KMS-11 (cell line): Measurements from ENCODE around the gene MDFIC.

Experiments
- H2AFZ ChIP-seq: fragments of 200-600 bp; sonication (generic); 2 replicates; pipeline ENCODE4 v1.6.1; 2016; ENCODE audit warnings: antibody characterized with exemption, mixed run types, low read depth
- H3K27ac ChIP-seq: fragments of 200-600 bp; sonication (generic); 2 replicates; pipeline ENCODE4 v1.6.1; 2016; ENCODE audit warnings: mild to moderate bottlenecking, mixed run types
- H3K27me3 ChIP-seq: fragments of 200-600 bp; sonication (generic); 2 replicates; pipeline ENCODE4 v1.6.1; 2017; ENCODE audit warnings: mild to moderate bottlenecking, low read depth, mixed run types, moderate library complexity; ENCODE audit not compliant: insufficient read depth
- H3K36me3 ChIP-seq: fragments of 200-600 bp; sonication (generic); 2 replicates; pipeline ENCODE4 v1.6.1; 2017; ENCODE audit warnings: mild to moderate bottlenecking, mixed run types; ENCODE audit not compliant: insufficient read depth
- H3K4me1 ChIP-seq: fragments of 200-600 bp; sonication (generic); 2 replicates; pipeline ENCODE4 v1.6.1; 2016; ENCODE audit warnings: mild to moderate bottlenecking, low read depth, mixed run types; ENCODE audit not compliant: poor library complexity, severe bottlenecking
- H3K4me2 ChIP-seq: fragments of 200-600 bp; sonication (generic); 2 replicates; pipeline ENCODE4 v1.7.0; 2016; ENCODE audit warnings: mild to moderate bottlenecking, mixed run types
- H3K4me3 ChIP-seq: fragments of 200-600 bp; sonication (generic); IDR thresholded peaks from 2 replicates; pipeline ENCODE4 v1.6.1; 2017; ENCODE audit warnings: low read depth, low read length, mixed read lengths; ENCODE audit not compliant: insufficient read depth
- H3K79me2 ChIP-seq: fragments of 200-600 bp; sonication (generic); 2 replicates; pipeline ENCODE4 v1.6.1; 2016; ENCODE audit warnings: low read depth, mixed run types; ENCODE audit not compliant: insufficient read depth
- H3K9ac ChIP-seq: fragments of 200-600 bp; sonication (generic); 2 replicates; pipeline ENCODE4 v1.6.1; 2016; ENCODE audit warnings: mild to moderate bottlenecking, mixed run types
- H4K20me1 ChIP-seq: fragments of 200-600 bp; sonication (generic); 2 replicates; pipeline ENCODE4 v1.6.1; 2016; ENCODE audit warnings: mild to moderate bottlenecking, mixed run types; ENCODE audit not compliant: insufficient read depth
- CTCF ChIP-seq: fragments of 200-600 bp; sonication (generic); conservative IDR thresholded peaks from 2 replicates; pipeline ENCODE4 v1.6.1; 2017; ENCODE audit warnings: low read depth, mild to moderate bottlenecking, antibody characterized with exemption, low read length, moderate library complexity, mixed read lengths

The MDFIC gene

DNA sequence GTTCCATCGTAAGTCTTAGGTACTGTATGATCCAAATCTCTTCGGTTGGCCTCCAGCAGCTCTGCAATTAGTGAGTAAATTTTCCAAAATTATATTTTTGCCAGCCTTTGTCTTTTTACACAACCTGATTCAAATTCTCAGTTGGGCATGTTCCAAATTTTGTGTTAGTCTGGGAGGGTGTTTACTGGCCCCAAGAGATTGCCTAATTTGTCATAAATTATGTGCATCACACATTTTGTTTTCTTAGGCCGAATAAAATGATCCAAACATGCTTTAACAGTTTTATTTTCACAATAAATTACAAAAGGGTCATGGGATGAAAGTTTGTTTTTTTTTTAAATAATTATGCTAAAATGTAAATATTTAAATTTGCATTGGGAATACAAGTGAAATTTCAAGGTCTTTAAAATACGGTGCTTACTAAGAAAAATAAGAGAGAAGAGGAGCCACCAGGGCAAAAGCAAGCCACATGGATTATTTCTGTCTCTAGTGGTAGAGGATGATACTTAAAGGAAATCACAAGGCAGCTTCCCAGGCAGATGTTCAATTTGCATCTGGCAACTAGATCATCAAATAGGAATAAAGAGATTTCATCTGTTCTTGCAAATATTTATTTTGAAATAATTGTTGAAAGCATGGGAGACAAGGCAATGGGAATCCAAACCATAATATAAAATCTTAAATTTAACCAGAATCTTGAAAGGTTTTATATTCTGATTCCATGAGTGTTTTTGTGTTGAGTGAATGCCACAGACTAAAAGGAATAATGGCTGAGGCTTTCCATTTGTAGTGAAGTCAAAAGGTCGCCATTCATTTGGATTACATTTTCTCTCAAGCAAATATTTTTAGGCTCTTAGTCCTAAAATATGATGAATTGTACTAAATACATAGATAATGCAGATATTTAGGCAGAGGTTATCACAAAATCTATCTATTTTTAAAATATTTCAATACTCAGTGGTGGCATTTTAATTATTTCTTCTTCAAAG lies 111.1 kb downstream of the MDFIC start:
- no peaks in the 10 kb centered on the region for H3K36me3 ChIP-seq
- TF ChIP-seq CTCF = no peak
- no peaks in the 10 kb centered on the region for H4K20me1 ChIP-seq
- no peak overlapping the region for H2AFZ ChIP-seq
- H3K27ac ChIP-seq = no peak overlapping the region
- H3K4me3 ChIP-seq = no peak overlapping the region
- no peak overlapping the region for H3K9ac ChIP-seq
- peaks cover 17% of the 10 kb centered on the region for H3K4me1 ChIP-seq
- H3K79me2 ChIP-seq = no peaks in the 10 kb centered on the region
- H3K4me2 ChIP-seq = no peak overlapping the region
- no peaks in the 10 kb centered on the region for H3K27me3 ChIP-seq

- no peak overlapping the region for H2AFZ ChIP-seq
- TF ChIP-seq CTCF = no peak
Observed at GRCh38 chr7:115033917-115034459, 112.1 kb downstream of the MDFIC start.

GRCh38 chr7:115034515-115034914 lies 112.6 kb downstream of the MDFIC start:
- Histone ChIP-seq H3K4me2 (no peak overlapping the region), H2AFZ (no peak overlapping the region), H3K4me1 (peaks cover 22% of the 10 kb centered on the region), H4K20me1 (no peaks in the 10 kb centered on the region), H3K27ac (no peak overlapping the region), H3K27me3 (no peaks in the 10 kb centered on the region), H3K9ac (no peak overlapping the region), H3K36me3 (no peaks in the 10 kb centered on the region), H3K4me3 (no peak overlapping the region), H3K79me2 (no peaks in the 10 kb centered on the region)
- TF ChIP-seq CTCF = no peak

More at GRCh38 chr7:115033917-115034459, 112.1 kb downstream of the MDFIC start:
- Histone ChIP-seq H3K4me2 (no peak overlapping the region), H3K27ac (no peak overlapping the region), H3K36me3 (no peaks in the 10 kb centered on the region), H3K27me3 (no peaks in the 10 kb centered on the region), H3K9ac (no peak overlapping the region), H3K4me1 (peaks cover 22% of the 10 kb centered on the region), H3K79me2 (no peaks in the 10 kb centered on the region), H4K20me1 (no peaks in the 10 kb centered on the region), H3K4me3 (no peak overlapping the region)

DNA sequence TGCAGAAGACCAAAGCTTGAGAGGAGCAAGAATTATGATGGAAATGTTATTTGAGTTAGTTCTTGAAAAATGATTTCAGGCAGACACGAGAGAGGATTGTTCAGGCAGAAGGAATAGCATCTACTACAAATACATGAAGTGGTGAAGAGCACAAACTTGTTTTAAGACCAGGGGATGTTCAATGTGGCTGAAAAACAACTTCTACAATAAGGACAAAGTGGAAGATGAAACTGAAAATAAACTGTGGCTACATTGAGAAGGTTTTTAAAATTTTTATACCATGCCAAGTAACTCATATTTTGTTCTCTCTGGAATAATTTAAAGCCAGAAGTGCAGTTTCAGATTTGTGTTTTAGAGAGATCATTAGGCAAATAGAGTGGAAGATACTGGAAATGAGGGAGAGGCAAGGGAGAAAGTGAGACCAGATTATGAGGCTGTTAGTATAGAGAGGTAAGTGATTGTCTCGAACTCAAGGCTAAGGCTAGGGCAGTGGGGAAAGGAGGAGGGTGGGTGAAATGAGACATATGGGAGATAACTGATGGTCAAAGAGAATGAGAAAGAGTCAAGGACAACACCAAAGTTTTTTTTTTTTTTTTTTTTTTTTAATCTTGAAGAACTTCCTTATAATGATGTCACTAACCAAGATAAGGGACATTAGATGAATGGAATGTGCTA lies 115.4 kb downstream of the MDFIC start:
- no peak for TF ChIP-seq CTCF
- peak overlapping the region; percentile 21 for H3K4me2 ChIP-seq

More for the DNA sequence above, 115.4 kb downstream of the MDFIC start:
- Histone ChIP-seq H2AFZ (peak overlapping the region; percentile 23), H3K4me3 (no peak overlapping the region), H3K27ac (peak overlapping the region; percentile 29; the same call in 1 of the 2 replicates), H4K20me1 (no peaks in the 10 kb centered on the region), H3K79me2 (no peaks in the 10 kb centered on the region), H3K4me1 (peaks cover 22% of the 10 kb centered on the region), H3K9ac (no peak overlapping the region), H3K27me3 (no peaks in the 10 kb centered on the region), H3K36me3 (no peaks in the 10 kb centered on the region)
